Measurements from ENCODE around the gene XRRA1. TPM values are rescaled to one million over a fixed set of nuclear protein-coding genes. Genes with fewer than 3 reads are reported as not detected.

The XRRA1 gene
- total and polyA plus RNA-seq, 4 donors, result 2.4 to 27.8 (median 9.9) TPM

GRCh38 chr11:74860743-74861142 is 88.1 kb downstream of the XRRA1 start:
- no peak overlapping the region for H3K27ac ChIP-seq (ENCODE audit: low read depth in 1 of 2, low read length in 1 of 2)
- H3K4me3 ChIP-seq, result no peak overlapping the region
- H3K9ac ChIP-seq (ENCODE audit: insufficient read depth in 1 of 2, low read length in 2 of 2), result no peak overlapping the region
- H3K4me1 ChIP-seq (ENCODE audit: control insufficient read depth in 5 of 5, insufficient read depth in 5 of 5, low read length in 5 of 5), result no peaks in the 10 kb centered on the region
- ATAC-seq (ENCODE audit: insufficient read depth, low FRiP score), result no peak
- no peak for DNase-seq
- TF ChIP-seq CTCF (IDR thresholded peaks at IDR 0.05; ENCODE audit: control extremely low read depth, extremely low read depth), result no peak
- peaks cover 29 to 38% (median 33%) of the 10 kb centered on the region in 4 donors for H3K36me3 ChIP-seq (ENCODE audit: control insufficient read depth in 4 of 4, insufficient read depth in 4 of 4, low read length in 4 of 4)
- no peaks in the 10 kb centered on the region for H3K27me3 ChIP-seq (ENCODE audit: control insufficient read depth in 3 of 3, insufficient read depth in 3 of 3, low read length in 2 of 3)
- H3K9me3 ChIP-seq (ENCODE audit: control insufficient read depth in 4 of 4, insufficient read depth in 3 of 4, low read length in 3 of 4), result peaks cover 2 to 29% (median 11%) of the 10 kb centered on the region in 4 donors

- ATAC-seq (ENCODE audit: insufficient read depth, low FRiP score) (no peak), DNase-seq (no peak)
- Histone ChIP-seq H3K9me3 (ENCODE audit: control insufficient read depth in 4 of 4, insufficient read depth in 3 of 4, low read length in 3 of 4) (no peaks in the 10 kb centered on the region), H3K27me3 (ENCODE audit: control insufficient read depth in 3 of 3, insufficient read depth in 3 of 3, low read length in 2 of 3) (no peaks in the 10 kb centered on the region), H3K9ac (ENCODE audit: insufficient read depth in 1 of 2, low read length in 2 of 2) (no peak overlapping the region), H3K4me1 (ENCODE audit: control insufficient read depth in 5 of 5, insufficient read depth in 5 of 5, low read length in 5 of 5) (no peaks in the 10 kb centered on the region), H3K27ac (ENCODE audit: low read depth in 1 of 2, low read length in 1 of 2) (no peak overlapping the region), H3K36me3 (ENCODE audit: control insufficient read depth in 4 of 4, insufficient read depth in 4 of 4, low read length in 4 of 4) (peaks cover 9 to 23% (median 18%) of the 10 kb centered on the region in 4 donors), H3K4me3 (no peak overlapping the region)
- 91 to 98% methylated on average over 4 of the region's 4 CpGs for WGBS, 2 donors
- no peak for TF ChIP-seq CTCF (IDR thresholded peaks at IDR 0.05; ENCODE audit: control extremely low read depth, extremely low read depth)
Observed at GRCh38 chr11:74853223-74853622, 95.7 kb downstream of the XRRA1 start.

GRCh38 chr11:74849525-74850391 is 99.1 kb downstream of the XRRA1 start:
- peaks cover 15 to 44% (median 26%) of the 10 kb centered on the region in 4 donors for H3K36me3 ChIP-seq (ENCODE audit: control insufficient read depth in 4 of 4, insufficient read depth in 4 of 4, low read length in 4 of 4)
- DNase-seq (no peak), ATAC-seq (ENCODE audit: insufficient read depth, low FRiP score) (no peak)

More at GRCh38 chr11:74849525-74850391, 99.1 kb downstream of the XRRA1 start:
- Histone ChIP-seq H3K4me1 (ENCODE audit: control insufficient read depth in 5 of 5, insufficient read depth in 5 of 5, low read length in 5 of 5) (no peaks in the 10 kb centered on the region), H3K9me3 (ENCODE audit: control insufficient read depth in 4 of 4, insufficient read depth in 3 of 4, low read length in 3 of 4) (no peaks in the 10 kb centered on the region), H3K4me3 (no peak overlapping the region), H3K9ac (ENCODE audit: insufficient read depth in 1 of 2, low read length in 2 of 2) (no peak overlapping the region), H3K27me3 (ENCODE audit: control insufficient read depth in 3 of 3, insufficient read depth in 3 of 3, low read length in 2 of 3) (no peaks in the 10 kb centered on the region), H3K27ac (ENCODE audit: low read depth in 1 of 2, low read length in 1 of 2) (no peak overlapping the region)
- WGBS, 2 donors, result 87 to 88% methylated on average over 7 of the region's 7 CpGs
- TF ChIP-seq CTCF (IDR thresholded peaks at IDR 0.05; ENCODE audit: control extremely low read depth, extremely low read depth), result no peak
